ENCODE data around the gene ABHD6.

GRCh38 chr3:58193682-58194407, 43.7 kb upstream of the ABHD6 start:
- TF ChIP-seq, protein P1, sequence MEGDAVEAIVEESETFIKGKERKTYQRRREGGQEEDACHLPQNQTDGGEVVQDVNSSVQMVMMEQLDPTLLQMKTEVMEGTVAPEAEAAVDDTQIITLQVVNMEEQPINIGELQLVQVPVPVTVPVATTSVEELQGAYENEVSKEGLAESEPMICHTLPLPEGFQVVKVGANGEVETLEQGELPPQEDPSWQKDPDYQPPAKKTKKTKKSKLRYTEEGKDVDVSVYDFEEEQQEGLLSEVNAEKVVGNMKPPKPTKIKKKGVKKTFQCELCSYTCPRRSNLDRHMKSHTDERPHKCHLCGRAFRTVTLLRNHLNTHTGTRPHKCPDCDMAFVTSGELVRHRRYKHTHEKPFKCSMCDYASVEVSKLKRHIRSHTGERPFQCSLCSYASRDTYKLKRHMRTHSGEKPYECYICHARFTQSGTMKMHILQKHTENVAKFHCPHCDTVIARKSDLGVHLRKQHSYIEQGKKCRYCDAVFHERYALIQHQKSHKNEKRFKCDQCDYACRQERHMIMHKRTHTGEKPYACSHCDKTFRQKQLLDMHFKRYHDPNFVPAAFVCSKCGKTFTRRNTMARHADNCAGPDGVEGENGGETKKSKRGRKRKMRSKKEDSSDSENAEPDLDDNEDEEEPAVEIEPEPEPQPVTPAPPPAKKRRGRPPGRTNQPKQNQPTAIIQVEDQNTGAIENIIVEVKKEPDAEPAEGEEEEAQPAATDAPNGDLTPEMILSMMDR (IDR thresholded peaks at IDR 0.05; ENCODE audit: insufficient read depth, low read length, poor library complexity, severe bottlenecking), result no peak
- no peak for TF ChIP-seq EZH2phosphoT487 (conservative IDR thresholded peaks at IDR 0.05; ENCODE audit: low read length)

Measured in SU-DHL-6 (cell line).